MM.1S (cell line): ENCODE measurements around the gene ZNF792.

Source experiments
- CTCF ChIP-seq: fragments of 300-600 bp; sonication (generic); IDR thresholded peaks from 2 replicates; pipeline ENCODE4 v1.5.1; 2016; ENCODE audit warnings: antibody characterized with exemption, low read length, mixed read lengths
- EZH2phosphoT487 ChIP-seq: fragments of 300-600 bp; sonication (generic); IDR thresholded peaks from 2 replicates; pipeline ENCODE4 v1.6.1; 2018; ENCODE audit warnings: antibody characterized with exemption, low read length

DNA sequence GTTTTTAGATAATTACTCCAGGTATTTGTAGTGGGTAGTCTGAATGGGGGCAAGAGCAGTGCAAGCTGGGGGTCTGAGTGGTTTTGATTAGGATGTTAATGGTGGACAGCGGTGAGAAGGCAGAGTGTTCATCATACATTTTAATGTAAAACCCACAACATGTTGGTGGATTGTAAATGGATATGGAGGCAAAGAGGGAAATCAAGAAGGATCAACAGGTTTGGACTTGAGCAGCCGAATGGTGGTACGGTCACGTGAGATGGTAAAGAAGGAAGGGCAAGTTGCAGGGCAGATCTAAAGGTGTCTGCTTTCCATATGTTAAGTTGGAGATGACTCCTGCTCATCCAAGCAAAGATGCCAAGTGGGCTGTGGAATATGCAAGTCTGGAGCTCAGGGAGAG, 27.8 kb downstream of the ZNF792 start:
- TF ChIP-seq CTCF (no peak), EZH2phosphoT487 (no peak)
